H9 (cell line): ENCODE results near the gene TBC1D1. TPM values are rescaled to one million over a fixed set of nuclear protein-coding genes. Genes with fewer than 3 reads are reported as not detected.

Experiments
- DNase-seq: peaks from one replicate; pipeline ENCODE4 v3.0.0-alpha.2; 2017
- H2AFZ ChIP-seq: one replicate; pipeline ENCODE4 v1.6.1; 2013; ENCODE audit warnings: mild to moderate bottlenecking, low read length, control low read depth, moderate library complexity
- H2AK5ac ChIP-seq: 2 replicates; pipeline ENCODE4 v1.6.1; 2013; ENCODE audit warnings: low read length, control low read depth, mixed read lengths; ENCODE audit not compliant: insufficient read length
- H2BK120ac ChIP-seq: one replicate; pipeline ENCODE4 v1.6.1; 2013; ENCODE audit warnings: low read depth, mild to moderate bottlenecking, low read length, control low read depth, inconsistent platforms; ENCODE audit not compliant: poor library complexity, severe bottlenecking
- H2BK12ac ChIP-seq: 2 replicates; pipeline ENCODE4 v1.6.1; 2013; ENCODE audit warnings: low read length, control low read depth, mixed read lengths, low read depth; ENCODE audit not compliant: insufficient read length
- H2BK15ac ChIP-seq: 2 replicates; pipeline ENCODE4 v1.6.1; 2013; ENCODE audit warnings: low read depth, low read length, control low read depth
- H2BK20ac ChIP-seq: one replicate; pipeline ENCODE4 v1.6.1; 2013; ENCODE audit warnings: low read depth, mild to moderate bottlenecking, low read length, control low read depth, inconsistent platforms; ENCODE audit not compliant: poor library complexity, severe bottlenecking
- H2BK5ac ChIP-seq: 2 replicates; pipeline ENCODE4 v1.6.1; 2013; ENCODE audit warnings: low read length, control low read depth, mixed read lengths; ENCODE audit not compliant: insufficient read length
- H3K14ac ChIP-seq: 2 replicates; pipeline ENCODE4 v1.6.1; 2013; ENCODE audit warnings: low read length, control low read depth; ENCODE audit not compliant: insufficient read depth
- H3K18ac ChIP-seq: 2 replicates; pipeline ENCODE4 v1.6.1; 2013; ENCODE audit warnings: low read depth, mild to moderate bottlenecking, mixed read lengths, low read length, control low read depth; ENCODE audit not compliant: insufficient read length
- H3K23ac ChIP-seq: 2 replicates; pipeline ENCODE4 v1.6.1; 2013; ENCODE audit warnings: low read length, control low read depth, mixed read lengths, low read depth; ENCODE audit not compliant: insufficient read length
- H3K23me2 ChIP-seq: 2 replicates; pipeline ENCODE4 v1.6.1; 2013; ENCODE audit warnings: low read depth, mild to moderate bottlenecking, mixed read lengths, low read length, control low read depth; ENCODE audit not compliant: insufficient read length, poor library complexity, severe bottlenecking
- H3K27ac ChIP-seq: 2 replicates; pipeline ENCODE4 v1.5.1; 2013; ENCODE audit warnings: low read length, control low read depth, mixed read lengths, low read depth; ENCODE audit not compliant: insufficient read length
- H3K27me3 ChIP-seq: 2 replicates; pipeline ENCODE4 v1.6.1; 2013; ENCODE audit warnings: low read length, control low read depth, inconsistent platforms; ENCODE audit not compliant: insufficient read depth
- H3K4ac ChIP-seq: 2 replicates; pipeline ENCODE4 v1.6.1; 2013; ENCODE audit warnings: low read depth, mild to moderate bottlenecking, control low read depth, inconsistent platforms, low read length, moderate library complexity
- H3K4me1 ChIP-seq: 2 replicates; pipeline ENCODE4 v1.6.1; 2013; ENCODE audit warnings: low read length, control low read depth, inconsistent platforms; ENCODE audit not compliant: insufficient read depth
- H3K4me2 ChIP-seq: 2 replicates; pipeline ENCODE4 v1.6.1; 2013; ENCODE audit warnings: low read length, control low read depth, mixed read lengths; ENCODE audit not compliant: insufficient read length, insufficient read depth
- H3K56ac ChIP-seq: 2 replicates; pipeline ENCODE4 v1.6.1; 2013; ENCODE audit warnings: low read depth, mild to moderate bottlenecking, mixed read lengths, low read length, control low read depth; ENCODE audit not compliant: insufficient read length
- H3K79me1 ChIP-seq: 2 replicates; pipeline ENCODE4 v1.6.1; 2013; ENCODE audit warnings: low read depth, mild to moderate bottlenecking, moderate library complexity, low read length, control low read depth, inconsistent platforms; ENCODE audit not compliant: insufficient read depth, poor library complexity, severe bottlenecking
- H3K79me2 ChIP-seq: 2 replicates; pipeline ENCODE4 v1.6.1; 2013; ENCODE audit warnings: low read length, control low read depth, inconsistent platforms; ENCODE audit not compliant: insufficient read depth
- H3K9ac ChIP-seq: 2 replicates; pipeline ENCODE4 v1.6.1; 2013; ENCODE audit warnings: low read length, control low read depth, mixed read lengths; ENCODE audit not compliant: insufficient read length; ENCODE audit errors: extremely low read depth
- H3K9me3 ChIP-seq: one replicate; pipeline ENCODE4 v1.6.1; 2013; ENCODE audit warnings: low read depth, low read length, inconsistent platforms; ENCODE audit not compliant: control insufficient read depth
- H3T11ph ChIP-seq: one replicate; pipeline ENCODE4 v1.6.1; 2013; ENCODE audit warnings: mild to moderate bottlenecking, low read length, control low read depth, inconsistent platforms
- H4K20me1 ChIP-seq: one replicate; pipeline ENCODE4 v1.6.1; 2013; ENCODE audit not compliant: control insufficient read depth, insufficient read length, insufficient read depth
- H4K5ac ChIP-seq: 2 replicates; pipeline ENCODE4 v1.6.1; 2013; ENCODE audit warnings: low read depth, mild to moderate bottlenecking, mixed read lengths, low read length, control low read depth; ENCODE audit not compliant: insufficient read length
- H4K8ac ChIP-seq: replicated peaks from 2 replicates; pipeline ENCODE4 v1.6.1; 2013; ENCODE audit warnings: low read length, control low read depth, mixed read lengths, low read depth; ENCODE audit not compliant: insufficient read length
- H4K91ac ChIP-seq: 2 replicates; pipeline ENCODE4 v1.6.1; 2013; ENCODE audit warnings: low read depth, mild to moderate bottlenecking, moderate library complexity, mixed read lengths, low read length, control low read depth; ENCODE audit not compliant: insufficient read length
- H3K27ac Mint-ChIP-seq, 3 experiments: 2 replicates in 2 of 3; 3 replicates in 1 of 3; pipeline ENCODE4 v1.8.0; 2020 to 2021; ENCODE audit warnings: mixed read lengths in 3 of 3, mild to moderate bottlenecking in 1 of 3, moderate library complexity in 1 of 3
- H3K27me3 Mint-ChIP-seq: 2 replicates; pipeline ENCODE4 v1.8.0; 2021; ENCODE audit warnings: low read depth, mild to moderate bottlenecking, moderate library complexity, mixed read lengths
- H3K36me3 Mint-ChIP-seq, 3 experiments: 2 replicates in 2 of 3; 3 replicates in 1 of 3; pipeline ENCODE4 v1.8.0; 2020 to 2021; ENCODE audit warnings: low read depth in 3 of 3, mixed read lengths in 3 of 3; ENCODE audit not compliant: insufficient read depth in 1 of 3
- H3K4me1 Mint-ChIP-seq, 2 experiments: 2 replicates each; pipeline ENCODE4 v1.8.0; 2020; ENCODE audit warnings: mixed read lengths in 2 of 2
- H3K4me3 Mint-ChIP-seq, 2 experiments: 2 replicates in 1 of 2; 3 replicates in 1 of 2; pipeline ENCODE4 v1.8.0; 2020 to 2021; ENCODE audit warnings: mild to moderate bottlenecking in 2 of 2, mixed read lengths in 2 of 2, moderate library complexity in 1 of 2
- H3K9me3 Mint-ChIP-seq, 2 experiments: 2 replicates in 1 of 2; 3 replicates in 1 of 2; pipeline ENCODE4 v1.8.0; 2020; ENCODE audit warnings: mild to moderate bottlenecking in 2 of 2, mixed read lengths in 2 of 2, moderate library complexity in 1 of 2
- CTCF ChIP-seq: fragments of 200-600 bp; sonication (generic); conservative IDR thresholded peaks from 3 replicates; pipeline ENCODE4 v1.8.0; 2021; ENCODE audit warnings: antibody characterized with exemption, mild to moderate bottlenecking
- WGBS: extraction: QIAGEN DNeasy Blood & Tissue Kit; methylation state at CpG from one replicate; pipeline ENCODE4 v1.1.7; 2013; ENCODE audit warnings: missing lambda C conversion rate, low lambda C conversion rate, mixed read lengths; ENCODE audit not compliant: insufficient read length; ENCODE audit errors: extremely low coverage; 5-methylcytosine and 5-hydroxymethylcytosine counted together
- total RNA-seq: library from RNA; stranded (reverse); gene quantifications from 2 replicates; pipeline ENCODE4 v1.2.1, GENCODE V29; 2021

The TBC1D1 gene
- total RNA-seq, 1 experiment from 2014 or later = 109 TPM

DNA sequence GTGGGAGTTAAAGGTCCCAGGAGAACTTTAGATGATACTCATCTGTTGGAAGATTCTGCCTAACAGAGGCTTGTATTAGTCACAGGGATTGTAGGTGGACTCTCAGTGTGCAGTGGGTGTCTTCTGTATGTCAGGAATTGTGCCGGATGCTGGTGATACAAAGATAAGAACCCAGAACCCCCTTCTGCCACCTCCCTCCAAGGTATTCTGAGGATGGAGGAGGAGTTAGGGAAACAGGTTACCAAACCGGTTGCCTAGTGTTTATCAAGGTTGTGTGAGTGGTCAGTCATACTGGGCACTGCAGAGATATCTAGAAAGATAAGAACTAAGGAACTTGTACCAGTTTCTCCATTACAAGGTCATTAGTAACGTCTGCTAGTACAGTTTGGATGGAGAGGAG, 130.9 kb downstream of the TBC1D1 start:
- no peak overlapping the region for H3K14ac ChIP-seq
- H3K9me3 ChIP-seq = no peaks in the 10 kb centered on the region
- no peak overlapping the region for H4K5ac ChIP-seq
- H4K20me1 ChIP-seq = no peaks in the 10 kb centered on the region
- no peak overlapping the region for H3K27ac ChIP-seq
- no peak overlapping the region for H3K18ac ChIP-seq
- no peak overlapping the region for H2BK120ac ChIP-seq
- Mint-ChIP-seq H3K4me3 (no peak overlapping the region), H3K9me3 (peaks cover 3 to 5% of the 10 kb centered on the region in 2 experiments; a peak in 4 of 5 replicates), H3K27ac (no peak overlapping the region), H3K36me3 (peaks cover 28 to 34% (median 32%) of the 10 kb centered on the region in 3 experiments; a peak in 6 of 7 replicates), H3K4me1 (no peaks in the 10 kb centered on the region), H3K27me3 (no peaks in the 10 kb centered on the region)
- no CpG with 5 or more reads among the region's 3 CpGs for WGBS
- no peaks in the 10 kb centered on the region for H3K79me2 ChIP-seq
- no peak overlapping the region for H4K8ac ChIP-seq
- H3K23me2 ChIP-seq = no peaks in the 10 kb centered on the region
- TF ChIP-seq CTCF = no peak
- no peak overlapping the region for H3K9ac ChIP-seq
- no peak overlapping the region for H3K4me2 ChIP-seq
- no peak overlapping the region for H2BK20ac ChIP-seq
- no peak for DNase-seq
- H2BK15ac ChIP-seq = no peak overlapping the region
- no peak overlapping the region for H3T11ph ChIP-seq
- no peak overlapping the region for H3K4ac ChIP-seq
- no peak overlapping the region for H4K91ac ChIP-seq
- H3K79me1 ChIP-seq = no peaks in the 10 kb centered on the region
- H3K23ac ChIP-seq = no peak overlapping the region
- H2BK5ac ChIP-seq = no peak overlapping the region
- H3K27me3 ChIP-seq = no peaks in the 10 kb centered on the region
- no peak overlapping the region for H2AK5ac ChIP-seq
- H3K56ac ChIP-seq = no peak overlapping the region
- H2BK12ac ChIP-seq = no peak overlapping the region
- H2AFZ ChIP-seq = no peak overlapping the region
- H3K4me1 ChIP-seq = no peaks in the 10 kb centered on the region
